ENCODE data around the gene SETD3. TPM values are rescaled to one million over a fixed set of nuclear protein-coding genes. Genes with fewer than 3 reads are reported as not detected.

The SETD3 gene
- total RNA-seq, 1 donor from 2014 or later = 49.1 TPM

- DNase-seq (ENCODE audit: extremely low spot score, unreplicated experiment) = no peak
- Mint-ChIP-seq H3K36me3 (ENCODE audit: unreplicated experiment) (no peaks in the 10 kb centered on the region), H3K4me3 (ENCODE audit: unreplicated experiment) (no peak overlapping the region), H3K27ac (ENCODE audit: unreplicated experiment) (no peak overlapping the region), H3K4me1 (ENCODE audit: unreplicated experiment) (no peaks in the 10 kb centered on the region), H3K9me3 (ENCODE audit: unreplicated experiment) (no peaks in the 10 kb centered on the region), H3K27me3 (ENCODE audit: unreplicated experiment) (peaks cover 25% of the 10 kb centered on the region)
- no peak for TF ChIP-seq CTCF (IDR thresholded peaks at IDR 0.05)
Observed at GRCh38 chr14:99374964-99375363, 105.7 kb downstream of the SETD3 start.

GRCh38 chr14:99363616-99364290 lies 116.9 kb downstream of the SETD3 start:
- H3K4me3 Mint-ChIP-seq (ENCODE audit: unreplicated experiment) = no peak overlapping the region
- TF ChIP-seq CTCF (IDR thresholded peaks at IDR 0.05) = no peak
- H3K27ac Mint-ChIP-seq (ENCODE audit: unreplicated experiment) = no peak overlapping the region
- H3K36me3 Mint-ChIP-seq (ENCODE audit: unreplicated experiment) = no peaks in the 10 kb centered on the region
- no peak for DNase-seq (ENCODE audit: extremely low spot score, unreplicated experiment)
- H3K9me3 Mint-ChIP-seq (ENCODE audit: unreplicated experiment) = no peaks in the 10 kb centered on the region
- H3K4me1 Mint-ChIP-seq (ENCODE audit: unreplicated experiment) = no peaks in the 10 kb centered on the region
- H3K27me3 Mint-ChIP-seq (ENCODE audit: unreplicated experiment) = peaks cover 3% of the 10 kb centered on the region

GRCh38 chr14:99363051-99363450 lies 117.6 kb downstream of the SETD3 start:
- no peaks in the 10 kb centered on the region for H3K9me3 Mint-ChIP-seq (ENCODE audit: unreplicated experiment)
- no peak overlapping the region for H3K4me3 Mint-ChIP-seq (ENCODE audit: unreplicated experiment)
- H3K27ac Mint-ChIP-seq (ENCODE audit: unreplicated experiment) = no peak overlapping the region
- TF ChIP-seq CTCF (IDR thresholded peaks at IDR 0.05) = no peak
- H3K27me3 Mint-ChIP-seq (ENCODE audit: unreplicated experiment) = peaks cover 3% of the 10 kb centered on the region
- no peak for DNase-seq (ENCODE audit: extremely low spot score, unreplicated experiment)
- H3K4me1 Mint-ChIP-seq (ENCODE audit: unreplicated experiment) = no peaks in the 10 kb centered on the region
- H3K36me3 Mint-ChIP-seq (ENCODE audit: unreplicated experiment) = no peaks in the 10 kb centered on the region

GRCh38 chr14:99361596-99362215 lies 119.0 kb downstream of the SETD3 start:
- H3K9me3 Mint-ChIP-seq (ENCODE audit: unreplicated experiment) = no peaks in the 10 kb centered on the region
- no peaks in the 10 kb centered on the region for H3K36me3 Mint-ChIP-seq (ENCODE audit: unreplicated experiment)
- no peak overlapping the region for H3K27ac Mint-ChIP-seq (ENCODE audit: unreplicated experiment)
- DNase-seq (ENCODE audit: extremely low spot score, unreplicated experiment) = no peak
- no peak for TF ChIP-seq CTCF (IDR thresholded peaks at IDR 0.05)
- H3K4me1 Mint-ChIP-seq (ENCODE audit: unreplicated experiment) = no peaks in the 10 kb centered on the region
- no peaks in the 10 kb centered on the region for H3K27me3 Mint-ChIP-seq (ENCODE audit: unreplicated experiment)
- H3K4me3 Mint-ChIP-seq (ENCODE audit: unreplicated experiment) = no peak overlapping the region

GRCh38 chr14:99360774-99361595 lies 119.7 kb downstream of the SETD3 start:
- no peak for TF ChIP-seq CTCF (IDR thresholded peaks at IDR 0.05)
- no peak overlapping the region for H3K27ac Mint-ChIP-seq (ENCODE audit: unreplicated experiment)
- no peaks in the 10 kb centered on the region for H3K4me1 Mint-ChIP-seq (ENCODE audit: unreplicated experiment)
- no peaks in the 10 kb centered on the region for H3K27me3 Mint-ChIP-seq (ENCODE audit: unreplicated experiment)
- H3K9me3 Mint-ChIP-seq (ENCODE audit: unreplicated experiment) = no peaks in the 10 kb centered on the region
- no peak for DNase-seq (ENCODE audit: extremely low spot score, unreplicated experiment)
- no peaks in the 10 kb centered on the region for H3K36me3 Mint-ChIP-seq (ENCODE audit: unreplicated experiment)
- no peak overlapping the region for H3K4me3 Mint-ChIP-seq (ENCODE audit: unreplicated experiment)
